Activated T-cell treated with anti-CD3 and anti-CD28 coated beads, Interleukin-2, amount 50 U/mL, for 48 hours (primary cell): Measurements from ENCODE around the gene FNBP1.

Experiments
- DNase-seq, 2 experiments: peaks; one replicate each; pipeline ENCODE4 v3.0.0-alpha.2; 2020

The FNBP1 gene

DNA sequence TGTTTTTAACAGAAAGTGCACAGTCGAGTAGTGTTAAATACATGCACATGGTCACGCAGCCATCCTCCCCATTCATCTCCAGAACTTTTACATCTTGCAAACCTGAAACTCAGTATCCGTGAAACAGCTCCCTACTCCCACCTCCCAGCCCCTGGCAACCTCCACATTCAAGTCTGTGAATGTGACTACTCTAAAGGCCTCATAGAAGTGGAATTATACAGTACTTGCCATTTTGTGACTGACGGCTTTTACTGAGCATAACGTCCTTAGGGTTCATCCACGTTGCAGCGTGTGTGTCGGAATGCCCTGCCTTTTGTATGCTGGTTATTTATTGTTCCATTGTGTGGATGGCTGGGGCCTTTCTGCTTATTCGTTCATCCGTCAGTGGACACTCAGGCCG is 171.9 kb downstream of the FNBP1 start:
- DNase-seq = no peak

DNA sequence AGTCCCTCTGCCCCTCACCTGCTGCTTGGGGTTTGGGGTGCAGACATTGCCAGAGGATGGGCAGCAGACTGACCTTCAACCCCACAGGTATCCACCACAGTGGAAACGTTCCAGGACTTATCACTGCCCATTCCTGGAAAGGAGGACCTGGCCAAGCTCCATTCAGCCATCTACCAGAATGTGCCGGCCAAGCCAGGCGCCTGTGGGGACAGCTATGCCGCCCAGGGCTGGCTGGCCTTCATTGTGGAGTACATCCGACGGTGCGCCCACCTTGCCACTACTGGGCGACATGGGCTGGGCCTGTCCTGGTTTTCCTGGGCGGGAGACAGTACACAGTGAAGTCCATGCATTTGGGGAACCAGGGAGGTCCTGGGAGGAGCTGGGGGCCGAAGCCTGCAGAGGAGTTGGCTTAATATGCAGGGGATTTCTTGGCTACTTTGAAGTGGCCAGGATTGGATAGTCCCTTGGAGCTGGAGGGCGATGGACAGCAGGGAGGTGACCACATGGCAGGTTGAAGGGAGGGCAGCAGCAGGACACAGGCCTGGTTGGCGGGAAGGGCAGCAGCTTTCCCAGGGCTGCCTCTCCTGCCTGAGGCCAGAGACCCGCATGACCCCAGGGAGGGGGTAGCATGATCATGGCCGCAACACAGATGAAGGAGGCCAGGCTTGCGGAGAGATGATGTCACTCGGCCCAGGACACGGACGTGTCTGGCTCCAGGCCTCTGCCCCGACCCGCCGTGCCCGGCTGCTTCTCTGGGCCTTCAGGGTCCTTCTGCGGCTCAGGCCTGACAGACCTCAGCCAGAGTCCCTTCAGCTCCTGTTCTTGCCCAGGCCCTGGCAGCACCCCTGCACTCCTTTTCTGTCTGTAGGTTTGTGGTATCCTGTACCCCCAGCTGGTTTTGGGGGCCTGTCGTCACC is 173.1 kb downstream of the FNBP1 start:
- DNase-seq = peak; percentile 18 to 24

DNA sequence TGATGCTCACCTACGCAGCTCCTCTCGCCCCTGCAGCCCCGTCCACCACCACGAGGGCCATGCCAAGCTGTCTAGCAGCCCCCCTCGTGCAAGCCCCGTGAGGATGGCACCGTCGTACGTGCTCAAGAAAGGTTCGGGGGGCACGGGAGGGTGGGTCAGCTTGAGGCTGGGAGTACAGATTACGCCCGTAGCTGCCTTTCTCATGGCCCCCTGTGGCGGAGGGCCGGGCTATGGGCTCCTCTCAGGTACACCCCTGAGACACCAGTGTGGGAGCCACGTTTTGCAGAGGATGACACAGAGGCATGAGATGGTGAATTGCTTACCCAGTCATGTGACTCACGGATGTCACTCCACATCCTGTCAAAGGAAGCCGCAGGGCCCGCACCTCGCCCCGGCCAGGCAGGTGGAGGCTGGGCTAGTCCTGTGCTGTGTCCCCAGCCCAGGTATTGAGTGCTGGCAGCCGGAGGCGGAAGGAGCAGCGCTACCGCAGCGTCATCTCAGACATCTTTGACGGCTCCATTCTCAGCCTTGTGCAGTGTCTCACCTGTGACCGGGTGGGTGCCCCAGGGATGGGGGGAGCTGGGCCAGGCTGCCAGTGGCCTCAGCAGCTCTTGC is 174.0 kb downstream of the FNBP1 start:
- peak; percentile 87 to 88 for DNase-seq

DNA sequence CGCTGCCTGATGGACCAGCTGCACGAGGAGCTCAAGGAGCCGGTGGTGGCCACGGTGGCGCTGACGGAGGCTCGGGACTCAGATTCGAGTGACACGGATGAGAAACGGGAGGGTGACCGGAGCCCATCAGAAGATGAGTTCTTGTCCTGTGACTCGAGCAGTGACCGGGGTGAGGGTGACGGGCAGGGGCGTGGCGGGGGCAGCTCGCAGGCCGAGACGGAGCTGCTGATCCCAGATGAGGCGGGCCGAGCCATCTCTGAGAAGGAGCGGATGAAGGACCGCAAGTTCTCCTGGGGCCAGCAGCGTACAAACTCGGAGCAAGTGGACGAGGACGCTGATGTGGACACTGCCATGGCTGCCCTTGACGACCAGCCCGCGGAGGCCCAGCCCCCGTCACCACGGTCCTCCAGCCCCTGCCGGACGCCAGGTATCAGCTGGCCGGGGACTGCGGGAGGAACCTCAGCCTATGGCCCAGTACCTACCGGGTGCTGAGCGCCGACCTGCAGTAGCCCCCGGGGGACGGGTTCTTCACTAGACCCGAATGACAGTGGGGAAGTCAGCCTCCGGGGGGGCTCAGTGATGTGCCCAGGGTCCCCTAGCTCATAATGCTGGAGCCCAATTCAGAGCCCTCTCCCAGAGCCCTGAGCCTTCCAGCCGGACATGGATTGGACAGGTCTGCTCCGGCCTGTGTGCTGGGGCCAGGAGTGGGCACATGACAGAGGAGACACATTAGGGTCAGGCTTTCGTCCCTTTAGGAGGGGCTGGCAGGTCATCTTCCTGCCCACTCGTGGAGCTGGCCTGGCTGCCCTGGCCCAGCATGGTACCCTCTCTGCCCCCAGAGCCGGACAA is 174.7 kb downstream of the FNBP1 start:
- no peak for DNase-seq

DNA sequence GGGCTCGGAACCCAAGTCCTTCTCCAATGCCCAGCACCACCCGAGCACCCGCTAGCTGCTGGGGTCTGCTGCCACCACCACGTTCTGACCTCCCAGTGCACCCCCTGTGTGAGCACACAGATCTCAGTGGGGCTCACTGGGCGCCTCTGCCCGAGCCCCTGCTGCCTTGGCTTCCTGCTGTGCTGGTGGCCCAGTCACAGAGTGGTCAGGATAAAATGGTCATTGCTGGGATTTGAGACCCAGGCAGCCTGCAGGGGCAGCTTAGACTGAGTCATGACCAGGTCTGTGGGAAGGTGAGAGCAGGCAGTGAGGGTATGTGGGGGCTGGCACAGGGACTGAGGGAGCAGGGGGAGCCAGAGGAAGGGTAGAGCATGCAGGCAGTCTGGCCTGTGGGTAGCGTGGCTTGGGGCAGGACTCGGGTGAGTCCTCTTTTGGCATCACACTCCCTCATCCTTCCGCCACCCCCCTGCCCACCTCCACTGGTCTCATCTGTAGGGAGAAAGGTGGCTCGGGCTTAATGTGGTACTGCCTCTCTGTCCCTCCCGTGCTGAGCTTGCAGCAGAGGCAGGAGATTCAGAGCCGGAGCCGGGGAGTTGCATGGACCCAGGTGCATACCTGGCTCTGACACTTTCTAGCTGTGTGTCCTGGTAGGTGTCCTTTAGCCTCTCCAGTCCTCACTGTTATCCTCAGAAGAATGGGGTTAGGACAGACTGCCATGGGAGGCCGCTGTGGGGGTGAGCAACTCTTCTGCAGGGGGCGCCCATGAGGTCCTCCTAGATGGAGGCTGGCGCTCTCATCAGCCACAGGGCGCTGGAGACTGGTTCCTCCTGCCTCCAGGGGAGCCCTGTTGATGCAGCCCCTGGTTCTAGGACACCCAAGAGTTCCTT is 175.6 kb downstream of the FNBP1 start:
- DNase-seq = peak; percentile 64 to 67

DNA sequence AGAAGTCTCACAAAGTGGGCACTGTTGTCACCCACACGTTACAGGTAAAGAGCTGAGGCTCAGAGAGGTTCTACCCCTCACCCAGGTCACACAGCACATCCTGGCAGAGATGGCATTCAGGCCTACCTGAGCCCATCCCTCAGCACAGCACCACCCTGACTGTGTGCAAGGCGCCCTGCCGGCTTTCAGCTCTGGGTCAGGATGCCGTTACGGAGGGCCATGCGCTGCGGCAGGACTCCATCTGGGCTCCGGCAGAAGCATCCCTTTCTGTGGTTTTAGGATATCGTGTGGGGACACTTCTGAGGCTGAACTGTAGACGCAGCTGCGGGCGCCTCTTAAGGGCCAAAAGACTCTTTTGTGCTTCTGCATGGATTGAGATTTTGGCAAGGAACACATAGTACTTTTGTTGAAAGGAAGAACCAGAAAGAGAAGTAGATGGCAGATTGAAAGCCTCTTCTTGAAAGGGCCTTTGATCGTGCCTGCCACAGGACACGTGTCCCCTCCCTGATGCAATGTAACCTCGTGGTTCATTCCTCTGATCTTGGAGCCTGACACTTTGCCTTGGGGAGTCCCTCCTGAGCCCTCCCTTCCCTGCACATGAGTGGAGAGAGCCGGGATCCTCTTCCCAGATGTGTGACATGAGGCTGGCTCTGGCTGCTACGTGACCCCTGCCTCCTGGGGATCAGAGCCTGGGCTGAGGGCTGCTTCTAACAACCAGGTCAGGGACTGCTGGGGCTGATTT is 176.4 kb downstream of the FNBP1 start:
- peak; percentile 54 to 59 for DNase-seq

DNA sequence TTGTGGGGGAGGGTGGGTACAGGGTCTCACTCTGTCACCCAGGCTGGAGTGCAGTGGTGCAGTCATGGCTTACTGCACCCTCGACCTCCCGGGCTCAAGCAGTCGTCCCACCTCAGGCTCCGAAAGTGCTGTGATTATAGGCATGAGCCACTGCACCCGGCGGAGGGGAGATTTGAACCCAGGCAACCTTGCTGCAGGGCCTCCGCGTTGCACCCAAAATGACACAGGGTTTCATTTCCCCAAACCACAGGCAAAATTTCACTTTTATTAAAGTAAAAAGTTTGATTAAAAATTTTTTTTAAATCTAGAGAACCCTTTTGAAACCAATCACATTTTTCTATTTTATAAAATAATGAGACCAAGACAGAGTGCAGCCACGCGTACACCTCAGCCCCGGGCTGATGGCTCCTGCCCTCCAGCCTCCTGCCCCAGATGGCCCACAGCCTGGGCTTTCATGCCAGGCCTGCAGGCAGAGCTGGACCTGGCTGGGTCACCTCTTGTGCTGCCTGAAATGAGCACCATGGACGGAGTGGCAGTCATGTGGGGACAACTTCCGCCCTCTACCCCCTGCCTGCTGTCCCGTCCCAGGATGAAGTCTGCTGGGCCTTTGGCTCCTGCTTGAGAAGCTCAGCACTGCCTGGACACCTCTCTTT is 177.2 kb downstream of the FNBP1 start:
- no peak for DNase-seq

DNA sequence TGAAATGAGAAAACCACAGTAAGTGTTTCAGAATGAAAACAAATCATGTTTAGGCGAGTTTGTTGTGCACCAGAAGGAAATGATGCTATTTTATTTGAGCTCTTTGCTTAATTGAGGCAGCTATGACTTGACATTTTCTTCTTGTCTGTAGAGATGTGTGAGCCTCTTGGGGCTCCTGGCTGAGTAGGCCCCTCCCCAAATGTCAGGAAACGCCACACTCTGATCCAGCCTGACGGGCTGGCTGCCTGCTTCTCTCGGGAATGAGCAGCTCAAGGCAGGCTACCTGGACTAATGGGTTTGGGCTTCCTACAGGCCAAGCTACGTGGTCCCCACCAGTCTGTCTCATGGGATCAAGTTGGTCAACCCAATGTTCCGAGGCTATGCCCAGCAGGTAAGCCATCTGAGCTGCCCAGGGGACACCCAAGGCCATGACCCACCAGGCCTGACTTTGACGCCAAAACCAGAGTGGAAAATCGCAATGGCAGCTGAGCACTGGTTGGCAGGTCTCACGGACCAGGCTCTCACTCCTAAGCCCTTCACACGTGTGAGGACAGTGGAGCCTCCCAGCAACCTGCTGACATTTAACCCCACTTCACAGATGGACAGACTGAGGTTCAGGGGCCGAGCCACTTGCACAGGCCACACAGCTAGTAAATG is 177.9 kb downstream of the FNBP1 start:
- DNase-seq = peak in 1 of 2 experiments; percentile 32

DNA sequence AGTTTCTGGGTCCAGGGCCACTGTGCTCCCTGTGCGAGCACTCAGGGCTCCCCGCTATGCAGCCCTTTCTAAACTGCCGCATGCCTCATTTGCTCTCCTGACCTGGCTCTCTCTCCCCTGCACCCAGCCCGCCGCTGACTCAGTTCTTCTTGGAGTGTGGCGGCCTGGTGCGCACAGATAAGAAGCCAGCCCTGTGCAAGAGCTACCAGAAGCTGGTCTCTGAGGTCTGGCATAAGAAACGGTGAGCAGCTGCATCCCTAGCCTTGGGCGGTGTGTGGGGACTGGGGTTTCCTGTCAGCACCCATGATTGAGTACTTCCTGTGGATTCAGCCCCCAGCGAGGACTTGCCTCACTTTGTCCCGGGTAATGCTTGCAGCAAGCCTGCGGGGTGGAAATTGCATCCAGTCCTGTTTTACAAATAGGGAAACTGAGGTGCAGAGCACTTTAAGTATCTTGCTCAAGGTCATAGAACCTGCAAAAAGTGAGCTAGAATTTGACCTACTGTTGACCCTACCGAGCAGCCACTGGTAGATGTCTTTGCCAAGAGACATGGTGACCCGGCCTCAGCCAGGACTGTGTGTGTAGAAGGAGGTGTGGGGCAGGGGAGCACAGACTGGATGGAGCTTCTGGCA is 179.8 kb downstream of the FNBP1 start:
- peak; percentile 79 to 80 for DNase-seq

DNA sequence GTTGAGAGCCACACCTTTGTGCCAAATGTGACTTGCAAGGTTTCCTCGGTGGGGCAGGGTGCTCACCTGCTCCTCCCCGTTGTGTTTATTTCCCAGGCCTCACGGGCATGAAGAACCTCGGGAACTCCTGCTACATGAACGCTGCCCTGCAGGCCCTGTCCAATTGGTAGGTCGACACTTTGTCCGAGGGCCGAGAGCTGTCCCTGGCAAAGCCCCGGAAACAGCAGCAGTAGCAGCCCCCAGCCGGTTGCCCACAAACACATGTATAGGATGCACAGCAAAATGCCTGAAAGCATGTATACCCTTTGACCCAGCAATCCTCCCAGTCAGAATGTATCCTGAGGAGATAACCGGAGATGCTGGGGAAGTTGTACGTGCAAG is 181.6 kb downstream of the FNBP1 start:
- no peak for DNase-seq

DNA sequence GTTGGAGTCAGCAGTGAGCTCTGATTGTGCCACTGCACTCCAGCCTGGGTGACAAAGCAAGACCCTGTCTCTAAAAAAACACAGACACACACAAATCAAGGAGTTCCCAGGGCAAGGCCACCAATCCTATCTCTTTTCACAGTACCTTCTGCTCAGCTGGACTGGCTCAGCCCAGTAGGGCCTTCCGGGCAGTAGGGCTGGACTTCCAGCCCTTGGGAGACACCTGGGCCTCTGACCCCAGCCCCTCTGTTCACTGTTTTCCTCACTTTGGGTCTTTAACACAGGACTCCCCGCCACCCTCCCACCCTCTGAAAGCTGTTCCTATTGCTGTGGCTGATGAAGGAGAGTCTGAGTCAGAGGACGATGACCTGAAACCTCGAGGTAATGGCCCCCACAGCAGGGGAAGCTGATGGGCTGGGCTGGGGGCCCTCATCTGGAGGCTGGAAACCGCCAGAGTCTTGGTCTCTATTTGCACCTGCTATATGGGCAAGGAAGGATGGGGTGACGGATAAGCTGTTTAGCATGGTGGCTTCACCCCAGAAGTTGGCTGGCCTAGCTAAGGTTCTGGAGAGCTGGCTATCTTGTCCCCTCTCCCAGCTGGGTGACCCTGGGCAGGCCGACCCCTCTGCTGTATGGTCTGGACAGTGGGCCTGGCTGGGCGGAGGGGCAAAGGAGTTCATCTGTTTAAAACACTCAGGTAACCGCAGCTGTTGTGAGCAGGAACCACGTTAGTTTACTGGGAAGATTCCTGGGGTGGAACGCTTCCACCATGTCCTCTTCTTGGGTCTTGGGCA is 182.1 kb downstream of the FNBP1 start:
- DNase-seq = peak; percentile 62 to 70

DNA sequence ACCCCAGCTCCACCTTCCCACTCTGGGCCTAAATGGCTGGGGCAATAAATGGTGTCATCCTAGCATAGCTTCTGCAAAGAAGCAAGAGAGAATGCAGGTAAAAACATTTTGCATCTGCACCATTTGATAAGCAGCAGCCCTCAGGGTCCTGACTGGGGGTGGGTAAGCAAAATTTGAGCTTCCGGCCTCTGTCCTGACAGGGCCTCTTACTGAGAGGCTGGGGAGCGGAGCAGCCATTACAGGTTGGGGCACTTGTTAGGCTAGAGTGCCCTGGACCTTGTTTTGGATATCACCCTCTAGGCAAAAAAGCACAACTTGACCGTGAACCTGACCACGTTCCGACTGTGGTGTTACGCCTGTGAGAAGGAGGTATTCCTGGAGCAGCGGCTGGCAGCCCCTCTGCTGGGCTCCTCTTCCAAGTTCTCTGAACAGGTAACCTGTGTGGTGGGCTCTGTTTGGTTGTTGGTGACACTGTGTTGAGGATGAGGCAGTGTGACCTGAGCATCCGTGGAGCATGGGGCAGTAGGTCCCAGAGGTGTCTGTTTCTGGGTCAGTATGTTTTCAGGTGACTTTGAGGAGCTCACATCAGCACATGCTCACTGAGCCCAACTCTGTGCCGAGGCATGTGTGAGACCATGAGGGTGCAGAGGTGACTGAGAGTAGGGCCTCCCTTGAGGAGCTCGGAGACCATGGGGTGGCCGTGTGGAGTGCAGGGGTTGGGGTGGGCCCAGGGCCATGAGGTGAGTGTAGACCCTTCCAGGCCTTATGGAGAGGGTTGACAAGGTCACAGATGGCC is 184.6 kb downstream of the FNBP1 start:
- DNase-seq = no peak

DNA sequence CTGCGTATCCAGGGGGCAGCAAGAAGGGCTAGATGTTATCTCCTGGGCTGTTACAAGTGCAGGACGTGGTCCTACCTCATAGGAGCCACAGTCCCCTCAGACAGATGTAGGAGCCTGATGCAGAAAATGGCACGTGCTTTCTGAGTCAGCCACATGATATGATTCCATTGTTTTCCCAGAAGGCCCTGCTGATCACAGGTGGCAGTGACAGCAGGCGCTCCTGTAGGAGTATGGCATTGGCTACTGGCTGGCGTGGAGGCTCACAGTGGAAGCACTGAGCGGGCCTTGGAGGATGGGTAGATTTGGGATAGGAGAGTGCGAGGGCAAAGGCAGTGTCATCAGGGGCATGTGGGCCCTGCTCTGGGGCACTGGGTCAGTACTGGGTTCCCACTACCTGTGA is 185.8 kb downstream of the FNBP1 start:
- DNase-seq = no peak

DNA sequence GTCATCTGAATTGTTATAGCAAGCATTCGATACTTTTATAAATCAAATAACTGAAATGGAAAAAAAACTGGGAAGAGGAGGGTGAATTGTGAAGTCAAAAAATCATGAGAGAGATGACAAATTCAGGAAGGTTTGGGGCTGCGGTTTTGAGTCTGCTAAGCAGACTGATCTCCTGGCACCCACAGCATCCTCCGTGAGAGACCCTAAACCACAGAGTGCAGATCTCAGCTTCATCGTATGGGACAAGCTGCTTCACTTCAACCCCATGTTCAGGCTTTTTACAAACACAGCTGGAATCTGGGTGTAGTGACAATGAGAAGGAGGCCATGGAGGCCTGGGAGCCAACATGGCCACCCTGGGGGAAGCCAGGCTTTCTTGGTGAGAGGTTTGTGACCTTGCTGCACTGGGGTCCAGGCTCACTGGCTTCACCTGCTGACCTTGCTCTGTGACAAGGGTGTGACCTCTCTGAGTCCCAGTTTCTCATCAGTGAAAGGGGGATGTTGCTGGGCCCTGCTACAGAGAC is 188.3 kb downstream of the FNBP1 start:
- no peak for DNase-seq

DNA sequence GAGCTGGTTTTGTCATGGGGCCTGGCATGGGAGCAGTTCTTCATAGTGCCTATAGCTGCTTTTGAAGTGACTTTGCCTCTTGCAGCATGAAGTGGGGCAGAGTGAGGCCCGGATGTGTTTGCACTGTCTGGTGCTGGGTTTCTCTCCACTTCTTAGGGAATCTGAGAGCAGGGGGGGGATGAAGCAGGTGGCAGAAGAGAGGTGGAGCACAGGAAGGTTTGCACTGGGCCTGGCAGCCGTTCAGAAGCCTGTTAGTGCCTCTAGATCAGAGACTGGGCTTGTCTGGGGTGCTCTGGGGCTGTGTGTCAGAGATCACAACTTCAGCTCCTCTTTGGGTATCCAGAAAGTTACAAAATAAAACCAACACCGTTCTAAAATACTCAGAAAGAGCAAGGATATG is 189.4 kb downstream of the FNBP1 start:
- no peak for DNase-seq

DNA sequence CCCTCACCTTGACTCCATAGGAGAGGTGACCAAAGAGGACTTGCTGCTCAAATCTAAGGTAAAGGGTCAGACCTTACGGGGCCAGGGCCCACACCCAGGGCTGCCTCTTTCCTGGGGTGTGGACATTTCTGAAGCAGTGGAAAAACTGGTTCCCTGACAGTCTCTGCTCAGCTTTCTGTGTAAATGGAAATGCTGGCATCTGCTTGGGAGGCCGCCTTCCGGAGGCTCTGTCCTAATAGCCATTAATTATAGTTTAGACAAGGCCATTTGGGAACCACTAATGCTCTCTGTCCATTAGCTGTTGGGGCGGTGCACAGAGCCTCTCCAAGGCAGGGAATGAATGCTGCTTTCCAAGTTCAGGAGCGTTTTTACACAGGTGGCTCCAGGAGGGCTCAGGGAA is 190.4 kb downstream of the FNBP1 start:
- DNase-seq = no peak

DNA sequence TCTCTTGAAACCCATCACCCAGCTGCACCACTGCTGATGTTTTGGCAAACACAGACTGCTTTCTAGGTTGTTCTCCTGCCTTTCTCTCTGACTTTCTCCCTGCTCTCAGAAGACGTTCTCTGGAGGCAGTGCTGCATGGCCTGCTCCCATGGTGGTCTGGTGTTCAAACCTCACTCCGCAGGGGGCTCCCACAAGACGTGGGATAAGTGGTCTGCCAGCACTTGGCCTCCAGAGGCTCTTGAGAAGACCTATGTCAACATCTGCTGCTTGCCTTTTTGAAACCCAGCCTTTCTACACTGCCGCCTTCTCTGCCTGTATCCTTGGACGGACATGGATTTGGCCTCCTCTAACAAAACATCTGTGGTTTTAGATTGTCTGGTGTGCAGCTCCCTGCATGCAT is 191.2 kb downstream of the FNBP1 start:
- no peak for DNase-seq
